H1 (cell line): ENCODE results near the gene MAPK9. TPM values are rescaled to one million over a fixed set of nuclear protein-coding genes. Genes with fewer than 3 reads are reported as not detected.

ENCODE experiments used
- CTCF ChIA-PET: fragments of 300-600 bp; sonication (Branson Sonifier 250); formaldehyde crosslinking; loops from one replicate; lab custom pipeline; 2021; ENCODE audit not compliant: partially characterized antibody; lab: Charles Lee
- POLR2A ChIA-PET: fragments of 300-600 bp; sonication (Branson Sonifier 250); formaldehyde crosslinking; loops from one replicate; lab custom pipeline; 2021; ENCODE audit warnings: inconsistent platforms; ENCODE audit not compliant: partially characterized antibody; lab: Charles Lee
- DNase-seq, 2 experiments: peaks; one replicate each; pipeline versions ENCODE4 v3.0.0 to v3.0.0-alpha.2; 2010 to 2022; ENCODE audit warnings: low spot score in 2 of 2, low read depth in 1 of 2, mixed read lengths in 1 of 2
- FAIRE-seq: peaks from 2 replicates; lab custom pipeline; 2011; peaks lifted over from hg19 to GRCh38; lab: Jason Lieb, UNC
- H2AFZ ChIP-seq: 2 replicates; pipeline ENCODE4 v1.8.1; 2012; ENCODE audit warnings: low read length, inconsistent platforms
- H2AK5ac ChIP-seq: 2 replicates; pipeline ENCODE4 v1.6.1; 2013; ENCODE audit warnings: low read depth, low read length
- H2BK120ac ChIP-seq: replicated peaks from 2 replicates; pipeline ENCODE3; 2013; ENCODE audit warnings: low read depth, low read length, inconsistent platforms
- H2BK12ac ChIP-seq: 2 replicates; pipeline ENCODE4 v1.6.1; 2013; ENCODE audit warnings: low read depth, low read length
- H2BK15ac ChIP-seq: 2 replicates; pipeline ENCODE4 v1.6.1; 2013; ENCODE audit warnings: low read length
- H2BK20ac ChIP-seq: 2 replicates; pipeline ENCODE4 v1.6.1; 2013; ENCODE audit warnings: low read length
- H2BK5ac ChIP-seq: 2 replicates; pipeline ENCODE4 v1.6.1; 2013; ENCODE audit warnings: low read depth, low read length
- H3K14ac ChIP-seq: 2 replicates; pipeline ENCODE4 v1.6.1; 2013; ENCODE audit warnings: inconsistent platforms; ENCODE audit not compliant: insufficient read length
- H3K18ac ChIP-seq: 2 replicates; pipeline ENCODE4 v1.6.1; 2013; ENCODE audit warnings: low read length; ENCODE audit errors: extremely low read depth
- H3K23ac ChIP-seq: 2 replicates; pipeline ENCODE4 v1.6.1; 2013; ENCODE audit warnings: inconsistent platforms; ENCODE audit not compliant: insufficient read length
- H3K23me2 ChIP-seq: 2 replicates; pipeline ENCODE4 v1.6.1; 2013; ENCODE audit warnings: low read depth, low read length
- H3K27ac ChIP-seq: 2 replicates; pipeline ENCODE4 v1.6.1; 2011; ENCODE audit warnings: low read depth, low read length, inconsistent platforms
- H3K27me3 ChIP-seq, 4 experiments: replicated peaks in 1 of 4; 1 replicate in 1 of 4; 2 replicates in 3 of 4; pipeline versions ENCODE4 v1.6.1 to v1.8.1; 2011 to 2013; ENCODE audit warnings: low read length in 3 of 4, mild to moderate bottlenecking in 3 of 4, inconsistent platforms in 2 of 4, mixed read lengths in 2 of 4, moderate library complexity in 1 of 4; ENCODE audit not compliant: control insufficient read depth in 3 of 4, insufficient read depth in 3 of 4; ENCODE audit errors: extremely low read depth in 1 of 4
- H3K36me3 ChIP-seq, 4 experiments: 2 replicates each; pipeline versions ENCODE4 v1.6.1 to v1.8.1; 2011 to 2013; ENCODE audit warnings: mild to moderate bottlenecking in 4 of 4, low read length in 3 of 4, moderate library complexity in 2 of 4, control low read depth in 1 of 4, inconsistent platforms in 1 of 4; ENCODE audit not compliant: insufficient read depth in 4 of 4, control insufficient read depth in 2 of 4
- H3K4ac ChIP-seq: replicated peaks from 2 replicates; pipeline ENCODE3; 2013; ENCODE audit warnings: low read length, low read depth, mixed read lengths, inconsistent platforms; ENCODE audit not compliant: insufficient read length
- H3K4me1 ChIP-seq, 4 experiments: replicated peaks in 1 of 4; 1 replicate in 1 of 4; 2 replicates in 3 of 4; pipeline versions ENCODE4 v1.6.1 to v1.8.1; 2011 to 2013; ENCODE audit warnings: low read length in 3 of 4, inconsistent platforms in 2 of 4, mixed read lengths in 1 of 4; ENCODE audit not compliant: insufficient read depth in 4 of 4, control insufficient read depth in 3 of 4
- H3K4me2 ChIP-seq, 2 experiments: 2 replicates each; pipeline versions ENCODE4 v1.6.1 to v1.8.1; 2011 to 2013; ENCODE audit warnings: low read depth in 2 of 2, low read length in 2 of 2, control low read depth in 1 of 2, inconsistent platforms in 1 of 2, mild to moderate bottlenecking in 1 of 2; ENCODE audit not compliant: insufficient read depth in 1 of 2
- H3K4me3 ChIP-seq, 4 experiments: fragments of 200-600, 300-600 bp in 1 of 4; sonication (generic), shearing (Covaris generic), sonication (Bioruptor Twin) in 1 of 4; 2 replicates each; pipeline versions ENCODE4 v1.5.1 to v1.8.1; 2011 to 2016; ENCODE audit warnings: low read length in 4 of 4, low read depth in 3 of 4, control low read depth in 2 of 4, inconsistent platforms in 2 of 4, mild to moderate bottlenecking in 2 of 4, mixed read lengths in 1 of 4, moderate library complexity in 1 of 4; ENCODE audit not compliant: insufficient read depth in 2 of 4; ENCODE audit errors: extremely low read depth in 1 of 4
- H3K56ac ChIP-seq: replicated peaks from 2 replicates; pipeline ENCODE3; 2013; ENCODE audit warnings: low read depth, mild to moderate bottlenecking, mixed read lengths, low read length, inconsistent platforms; ENCODE audit not compliant: insufficient read length
- H3K79me1 ChIP-seq: 2 replicates; pipeline ENCODE4 v1.6.1; 2013; ENCODE audit warnings: low read depth, low read length, control low read depth
- H3K79me2 ChIP-seq, 2 experiments: 2 replicates each; pipeline versions ENCODE4 v1.6.1 to v1.8.1; 2012 to 2013; ENCODE audit warnings: low read length in 2 of 2, mild to moderate bottlenecking in 2 of 2, inconsistent platforms in 1 of 2; ENCODE audit not compliant: insufficient read depth in 2 of 2, control insufficient read depth in 1 of 2
- H3K9ac ChIP-seq, 4 experiments: replicated peaks in 1 of 4; 1 replicate in 1 of 4; 2 replicates in 3 of 4; pipeline versions ENCODE4 v1.6.1 to v1.8.1; 2011 to 2013; ENCODE audit warnings: low read depth in 3 of 4, low read length in 3 of 4, control low read depth in 2 of 4, mild to moderate bottlenecking in 2 of 4, moderate library complexity in 2 of 4, inconsistent platforms in 1 of 4; ENCODE audit errors: extremely low read depth in 1 of 4
- H3K9me3 ChIP-seq, 2 experiments: 2 replicates each; pipeline versions ENCODE4 v1.6.1 to v1.8.1; 2012 to 2013; ENCODE audit warnings: mild to moderate bottlenecking in 2 of 2, moderate library complexity in 2 of 2, control low read depth in 1 of 2, inconsistent platforms in 1 of 2, low read depth in 1 of 2, low read length in 1 of 2, mixed read lengths in 1 of 2; ENCODE audit not compliant: insufficient read depth in 2 of 2
- H4K20me1 ChIP-seq, 2 experiments: replicated peaks in 1 of 2; 2 replicates each; pipeline versions ENCODE3 to v1.8.1; 2011 to 2013; ENCODE audit warnings: inconsistent platforms in 2 of 2, low read length in 2 of 2, mild to moderate bottlenecking in 1 of 2; ENCODE audit not compliant: insufficient read depth in 2 of 2, control insufficient read depth in 1 of 2
- H4K5ac ChIP-seq: 2 replicates; pipeline ENCODE4 v1.6.1; 2013; ENCODE audit warnings: low read length, low read depth, mixed read lengths, inconsistent platforms; ENCODE audit not compliant: insufficient read length
- H4K8ac ChIP-seq: 2 replicates; pipeline ENCODE4 v1.8.0; 2013; ENCODE audit warnings: mild to moderate bottlenecking, moderate library complexity, low read length, inconsistent platforms; ENCODE audit not compliant: insufficient read depth; ENCODE audit errors: extremely low read depth
- H4K91ac ChIP-seq: replicated peaks from 2 replicates; pipeline ENCODE3; 2013; ENCODE audit warnings: low read length, mixed read lengths, inconsistent platforms; ENCODE audit not compliant: insufficient read length
- BRCA1 ChIP-seq: IDR thresholded peaks from 2 replicates; pipeline ENCODE4 v1.6.1; 2012; ENCODE audit warnings: low read depth, low read length, improper control_type of control experiment
- CBX8 ChIP-seq: fragments of 300-800, 300-1000 bp; sonication (generic); IDR thresholded peaks from 2 replicates; pipeline ENCODE4 v1.7.1; 2016; ENCODE audit warnings: low read depth, low read length, borderline replicate concordance
- GABPA ChIP-seq: IDR thresholded peaks from 2 replicates; pipeline ENCODE4 v1.6.1; 2011; ENCODE audit warnings: mild to moderate bottlenecking, low read length, moderate library complexity, borderline replicate concordance; ENCODE audit not compliant: insufficient read depth
- HDAC2 ChIP-seq, 2 experiments: fragments of 300-600 bp in 1 of 2; sonication (generic) in 1 of 2; IDR thresholded peaks; 2 replicates each; pipeline ENCODE4 v1.6.1; 2011 to 2012; ENCODE audit warnings: low read depth in 2 of 2, low read length in 2 of 2, mild to moderate bottlenecking in 2 of 2, moderate library complexity in 2 of 2, borderline replicate concordance in 1 of 2, inconsistent platforms in 1 of 2
- JUND ChIP-seq: IDR thresholded peaks from 2 replicates; pipeline ENCODE4 v1.6.1; 2011; ENCODE audit warnings: mild to moderate bottlenecking, improper control_type of control experiment, low read length
- RXRA ChIP-seq: IDR thresholded peaks from 2 replicates; pipeline ENCODE4 v1.6.1; 2011; ENCODE audit warnings: low read depth, mild to moderate bottlenecking, low read length, moderate library complexity; ENCODE audit not compliant: insufficient read depth
- SIN3A ChIP-seq, 2 experiments: IDR thresholded peaks in 1 of 2; conservative IDR thresholded peaks in 1 of 2; 2 replicates each; pipeline ENCODE4 v1.6.1; 2011 to 2012; ENCODE audit warnings: low read length in 2 of 2, improper control_type of control experiment in 1 of 2, low read depth in 1 of 2, mild to moderate bottlenecking in 1 of 2
- SIX5 ChIP-seq: IDR thresholded peaks from 2 replicates; pipeline ENCODE4 v1.6.1; 2011; ENCODE audit warnings: mild to moderate bottlenecking, low read depth, low read length
- SP1 ChIP-seq: IDR thresholded peaks from 2 replicates; pipeline ENCODE4 v1.6.1; 2011; ENCODE audit warnings: low read depth, low read length
- TAF1 ChIP-seq: IDR thresholded peaks from 2 replicates; pipeline ENCODE4 v1.6.1; 2011; ENCODE audit warnings: mild to moderate bottlenecking, low read depth, low read length
- WGBS, 2 experiments: shearing (Covaris generic) in 1 of 2; methylation state at CpG; one replicate each; pipeline versions ENCODE4 v1.1.6 to v1.1.7; 2013 to 2015; ENCODE audit warnings: low lambda C conversion rate in 2 of 2, mixed read lengths in 2 of 2, inconsistent platforms in 1 of 2, low coverage in 1 of 2, missing lambda C conversion rate in 1 of 2; ENCODE audit not compliant: insufficient replicate concordance in 2 of 2, insufficient coverage in 1 of 2, insufficient read length in 1 of 2; ENCODE audit errors: extremely low coverage in 1 of 2, missing lambda C conversion rate in 1 of 2; 5-methylcytosine and 5-hydroxymethylcytosine counted together
- polyA plus RNA-seq, 7 experiments: library from polyadenylated mRNA; depleted of rRNA in 3 of 7; stranded (reverse) in 5 of 7; unstranded in 2 of 7; fragments of >200 nt in 5 of 7; fragments of 200-250 nt in 2 of 7; gene quantifications; 1 replicate in 5 of 7; 2 replicates in 1 of 7; 4 replicates in 1 of 7; pipeline versions ENCODE4 v1.2.1 to v1.2.3, GENCODE V29; 2011 to 2013; ENCODE audit warnings: missing spikeins in 2 of 7, mixed read lengths in 2 of 7
- total RNA-seq: library from RNA; stranded (reverse); fragmentation: NEBNext Ultra II Directional; extraction: Animal tissue kit (Norgen Biotek cat#: 25700); gene quantifications from 2 replicates; pipeline ENCODE4 v1.2.1, GENCODE V29; 2021
- TF ChIP-seq, protein P1 (sequence below): IDR thresholded peaks from 2 replicates; pipeline ENCODE4 v1.6.1; 2011; ENCODE audit warnings: low read depth, mild to moderate bottlenecking, low read length; ENCODE audit not compliant: insufficient read depth

Gene MAPK9
- total and polyA plus RNA-seq, 2 of the 8 experiments (the other 6 are each of a cell fraction or from before 2014, with no cell fraction given) = 22.3 to 43.7 TPM

DNA sequence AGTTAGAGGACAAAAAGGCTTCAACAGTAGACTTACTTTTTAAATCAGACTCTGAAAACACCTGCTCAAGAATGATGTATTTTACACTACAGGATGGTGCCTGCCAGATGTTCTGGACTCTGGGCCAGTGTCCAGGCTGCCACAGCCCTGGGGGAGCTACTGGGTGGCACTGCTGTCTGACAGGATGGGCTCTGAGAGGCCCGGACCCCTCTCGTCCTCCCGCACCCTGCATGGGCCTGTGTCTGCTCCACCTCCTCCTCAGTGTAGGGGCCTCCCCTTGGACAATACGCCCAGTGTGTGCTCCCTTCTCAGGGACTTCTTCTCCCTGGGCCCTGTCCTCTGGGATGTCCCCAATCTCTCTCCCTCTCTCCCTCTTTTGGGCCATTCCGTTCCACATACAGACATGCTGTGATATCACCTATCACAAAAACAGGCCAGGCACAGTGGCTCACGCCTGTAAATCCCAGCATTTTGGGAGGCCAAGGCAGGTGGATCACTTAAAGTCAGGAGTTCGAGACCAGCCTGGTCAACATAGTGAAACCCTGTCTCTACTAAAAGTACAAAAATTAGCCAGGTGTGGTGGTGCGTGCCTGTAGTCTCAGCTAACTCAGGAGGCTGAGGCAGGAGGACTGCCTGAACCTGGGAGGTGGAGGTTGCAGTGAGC is 37.9 kb upstream of the MAPK9 start:
- 92% methylated on average over 8 of the region's 8 CpGs; no CpG with 5 or more reads in 1 of the 2 experiments for WGBS, 2 experiments
- Histone ChIP-seq H2BK120ac (no peak overlapping the region), H3K79me1 (no peaks in the 10 kb centered on the region; the same call in 1 of the 2 replicates), H3K4ac (no peak overlapping the region), H3K9me3 (no peaks in the 10 kb centered on the region), H3K79me2 (no peaks in the 10 kb centered on the region), H4K20me1 (peaks cover 0 to 7% of the 10 kb centered on the region in 2 experiments), H3K4me2 (no peak overlapping the region), H4K91ac (no peak overlapping the region), H2BK20ac (peak overlapping the region; percentile 86), H4K5ac (no peak overlapping the region), H4K8ac (no peak overlapping the region), H3K18ac (0 out of 2 replicates have a peak overlapping the region, but pooled peaks have one; percentile 13), H2BK12ac (no peak overlapping the region), H3K4me3 (no peak overlapping the region), H3K23ac (no peak overlapping the region), H3K27me3 (no peaks in the 10 kb centered on the region), H3K9ac (no peak overlapping the region), H3K27ac (no peak overlapping the region; the same call in 1 of the 2 replicates), H2BK15ac (0 out of 2 replicates have a peak overlapping the region, but pooled peaks have one; percentile 72), H3K56ac (no peak overlapping the region), H3K14ac (no peak overlapping the region), H2AK5ac (no peak overlapping the region; the same call in 1 of the 2 replicates), H3K36me3 (peaks cover 38 to 74% (median 61%) of the 10 kb centered on the region in 4 experiments), H2BK5ac (peak overlapping the region; percentile 79), H3K23me2 (no peaks in the 10 kb centered on the region), H3K4me1 (peaks cover 12 to 16% (median 12%) of the 10 kb centered on the region in 4 experiments), H2AFZ (no peak overlapping the region)
- POLR2A ChIA-PET = interaction anchor here (1.0 to 10.9 kb wide), 5 partner anchors 10 to 36 kb away, joined by 3 to 146 read pairs (median 4); no protein-coding TSS in a partner anchor
- CTCF ChIA-PET = interaction anchor here (0.9 to 14.0 kb wide), 18 partner anchors 8 to 497 kb away, joined by 3 to 192 read pairs (median 5); no protein-coding TSS in a partner anchor
- DNase-seq (no peak), FAIRE-seq (no peak)
- TF ChIP-seq JUND (no peak), TAF1 (no peak), SIX5 (no peak), SIN3A (conservative IDR thresholded peaks at IDR 0.05 in 1 of 2, IDR thresholded peaks at IDR 0.05 in 1 of 2; ENCODE audit: low read depth in 1 of 2, low read length in 2 of 2) (no peak), RXRA (no peak), CBX8 (no peak), HDAC2 (IDR thresholded peaks at IDR 0.05; ENCODE audit: borderline replicate concordance in 1 of 2, low read depth in 2 of 2, low read length in 2 of 2) (no peak), GABPA (no peak), BRCA1 (no peak), SP1 (no peak)
- TF ChIP-seq, protein P1, sequence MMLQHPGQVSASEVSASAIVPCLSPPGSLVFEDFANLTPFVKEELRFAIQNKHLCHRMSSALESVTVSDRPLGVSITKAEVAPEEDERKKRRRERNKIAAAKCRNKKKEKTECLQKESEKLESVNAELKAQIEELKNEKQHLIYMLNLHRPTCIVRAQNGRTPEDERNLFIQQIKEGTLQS = no peak
